H1 (cell line): Measurements from ENCODE around the gene BHMT. TPM values are rescaled to one million over a fixed set of nuclear protein-coding genes. Genes with fewer than 3 reads are reported as not detected.

Experiments
- polyA plus RNA-seq, 7 experiments: library from polyadenylated mRNA; depleted of rRNA in 3 of 7; stranded (reverse) in 5 of 7; unstranded in 2 of 7; fragments of >200 nt in 5 of 7; fragments of 200-250 nt in 2 of 7; gene quantifications; 1 replicate in 5 of 7; 2 replicates in 1 of 7; 4 replicates in 1 of 7; pipeline versions ENCODE4 v1.2.1 to v1.2.3, GENCODE V29; 2011 to 2013; ENCODE audit warnings: missing spikeins in 2 of 7, mixed read lengths in 2 of 7
- total RNA-seq: library from RNA; stranded (reverse); fragmentation: NEBNext Ultra II Directional; extraction: Animal tissue kit (Norgen Biotek cat#: 25700); gene quantifications from 2 replicates; pipeline ENCODE4 v1.2.1, GENCODE V29; 2021
- TF ChIP-seq, protein P1 (sequence below): fragments of 300-600 bp; sonication (generic); IDR thresholded peaks from 2 replicates; pipeline ENCODE4 v1.7.1; 2012; ENCODE audit warnings: low read length, moderate library complexity, mild to moderate bottlenecking, inconsistent platforms; ENCODE audit not compliant: insufficient replicate concordance

Gene BHMT
- total and polyA plus RNA-seq, 2 of the 8 experiments (the other 6 are each of a cell fraction or from before 2014, with no cell fraction given) = 0.54 to 1.6 TPM

DNA sequence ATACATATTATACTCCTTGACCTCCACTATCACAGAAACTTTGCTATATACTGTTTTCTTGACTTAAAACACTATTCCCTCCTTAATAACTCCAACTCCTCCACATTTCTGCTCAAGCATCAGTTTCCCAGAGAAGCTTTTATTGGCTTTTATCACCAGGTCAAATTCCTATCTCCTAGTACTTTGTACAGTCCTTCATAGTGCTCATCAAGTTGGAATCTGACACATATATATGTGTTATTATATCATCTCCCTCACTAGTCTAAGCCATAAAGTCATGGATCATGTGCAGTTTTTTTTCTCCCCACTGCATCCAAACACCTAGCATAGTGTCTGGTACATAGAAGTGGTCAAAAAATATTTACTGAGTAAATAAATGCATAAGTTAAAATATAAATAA, 59.1 kb downstream of the BHMT start (continued):
- TF ChIP-seq, protein P1, sequence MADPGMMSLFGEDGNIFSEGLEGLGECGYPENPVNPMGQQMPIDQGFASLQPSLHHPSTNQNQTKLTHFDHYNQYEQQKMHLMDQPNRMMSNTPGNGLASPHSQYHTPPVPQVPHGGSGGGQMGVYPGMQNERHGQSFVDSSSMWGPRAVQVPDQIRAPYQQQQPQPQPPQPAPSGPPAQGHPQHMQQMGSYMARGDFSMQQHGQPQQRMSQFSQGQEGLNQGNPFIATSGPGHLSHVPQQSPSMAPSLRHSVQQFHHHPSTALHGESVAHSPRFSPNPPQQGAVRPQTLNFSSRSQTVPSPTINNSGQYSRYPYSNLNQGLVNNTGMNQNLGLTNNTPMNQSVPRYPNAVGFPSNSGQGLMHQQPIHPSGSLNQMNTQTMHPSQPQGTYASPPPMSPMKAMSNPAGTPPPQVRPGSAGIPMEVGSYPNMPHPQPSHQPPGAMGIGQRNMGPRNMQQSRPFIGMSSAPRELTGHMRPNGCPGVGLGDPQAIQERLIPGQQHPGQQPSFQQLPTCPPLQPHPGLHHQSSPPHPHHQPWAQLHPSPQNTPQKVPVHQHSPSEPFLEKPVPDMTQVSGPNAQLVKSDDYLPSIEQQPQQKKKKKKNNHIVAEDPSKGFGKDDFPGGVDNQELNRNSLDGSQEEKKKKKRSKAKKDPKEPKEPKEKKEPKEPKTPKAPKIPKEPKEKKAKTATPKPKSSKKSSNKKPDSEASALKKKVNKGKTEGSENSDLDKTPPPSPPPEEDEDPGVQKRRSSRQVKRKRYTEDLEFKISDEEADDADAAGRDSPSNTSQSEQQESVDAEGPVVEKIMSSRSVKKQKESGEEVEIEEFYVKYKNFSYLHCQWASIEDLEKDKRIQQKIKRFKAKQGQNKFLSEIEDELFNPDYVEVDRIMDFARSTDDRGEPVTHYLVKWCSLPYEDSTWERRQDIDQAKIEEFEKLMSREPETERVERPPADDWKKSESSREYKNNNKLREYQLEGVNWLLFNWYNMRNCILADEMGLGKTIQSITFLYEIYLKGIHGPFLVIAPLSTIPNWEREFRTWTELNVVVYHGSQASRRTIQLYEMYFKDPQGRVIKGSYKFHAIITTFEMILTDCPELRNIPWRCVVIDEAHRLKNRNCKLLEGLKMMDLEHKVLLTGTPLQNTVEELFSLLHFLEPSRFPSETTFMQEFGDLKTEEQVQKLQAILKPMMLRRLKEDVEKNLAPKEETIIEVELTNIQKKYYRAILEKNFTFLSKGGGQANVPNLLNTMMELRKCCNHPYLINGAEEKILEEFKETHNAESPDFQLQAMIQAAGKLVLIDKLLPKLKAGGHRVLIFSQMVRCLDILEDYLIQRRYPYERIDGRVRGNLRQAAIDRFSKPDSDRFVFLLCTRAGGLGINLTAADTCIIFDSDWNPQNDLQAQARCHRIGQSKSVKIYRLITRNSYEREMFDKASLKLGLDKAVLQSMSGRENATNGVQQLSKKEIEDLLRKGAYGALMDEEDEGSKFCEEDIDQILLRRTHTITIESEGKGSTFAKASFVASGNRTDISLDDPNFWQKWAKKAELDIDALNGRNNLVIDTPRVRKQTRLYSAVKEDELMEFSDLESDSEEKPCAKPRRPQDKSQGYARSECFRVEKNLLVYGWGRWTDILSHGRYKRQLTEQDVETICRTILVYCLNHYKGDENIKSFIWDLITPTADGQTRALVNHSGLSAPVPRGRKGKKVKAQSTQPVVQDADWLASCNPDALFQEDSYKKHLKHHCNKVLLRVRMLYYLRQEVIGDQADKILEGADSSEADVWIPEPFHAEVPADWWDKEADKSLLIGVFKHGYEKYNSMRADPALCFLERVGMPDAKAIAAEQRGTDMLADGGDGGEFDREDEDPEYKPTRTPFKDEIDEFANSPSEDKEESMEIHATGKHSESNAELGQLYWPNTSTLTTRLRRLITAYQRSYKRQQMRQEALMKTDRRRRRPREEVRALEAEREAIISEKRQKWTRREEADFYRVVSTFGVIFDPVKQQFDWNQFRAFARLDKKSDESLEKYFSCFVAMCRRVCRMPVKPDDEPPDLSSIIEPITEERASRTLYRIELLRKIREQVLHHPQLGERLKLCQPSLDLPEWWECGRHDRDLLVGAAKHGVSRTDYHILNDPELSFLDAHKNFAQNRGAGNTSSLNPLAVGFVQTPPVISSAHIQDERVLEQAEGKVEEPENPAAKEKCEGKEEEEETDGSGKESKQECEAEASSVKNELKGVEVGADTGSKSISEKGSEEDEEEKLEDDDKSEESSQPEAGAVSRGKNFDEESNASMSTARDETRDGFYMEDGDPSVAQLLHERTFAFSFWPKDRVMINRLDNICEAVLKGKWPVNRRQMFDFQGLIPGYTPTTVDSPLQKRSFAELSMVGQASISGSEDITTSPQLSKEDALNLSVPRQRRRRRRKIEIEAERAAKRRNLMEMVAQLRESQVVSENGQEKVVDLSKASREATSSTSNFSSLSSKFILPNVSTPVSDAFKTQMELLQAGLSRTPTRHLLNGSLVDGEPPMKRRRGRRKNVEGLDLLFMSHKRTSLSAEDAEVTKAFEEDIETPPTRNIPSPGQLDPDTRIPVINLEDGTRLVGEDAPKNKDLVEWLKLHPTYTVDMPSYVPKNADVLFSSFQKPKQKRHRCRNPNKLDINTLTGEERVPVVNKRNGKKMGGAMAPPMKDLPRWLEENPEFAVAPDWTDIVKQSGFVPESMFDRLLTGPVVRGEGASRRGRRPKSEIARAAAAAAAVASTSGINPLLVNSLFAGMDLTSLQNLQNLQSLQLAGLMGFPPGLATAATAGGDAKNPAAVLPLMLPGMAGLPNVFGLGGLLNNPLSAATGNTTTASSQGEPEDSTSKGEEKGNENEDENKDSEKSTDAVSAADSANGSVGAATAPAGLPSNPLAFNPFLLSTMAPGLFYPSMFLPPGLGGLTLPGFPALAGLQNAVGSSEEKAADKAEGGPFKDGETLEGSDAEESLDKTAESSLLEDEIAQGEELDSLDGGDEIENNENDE = no peak
- TF ChIP-seq, all 59 proteins: peak for 0
